HCT116 (cell line): ENCODE data around the gene STX2. TPM values are rescaled to one million over a fixed set of nuclear protein-coding genes. Genes with fewer than 3 reads are reported as not detected.

ENCODE experiments used
- ATAC-seq: fragments of 200-7000 bp; cut with Tn5 transposase; 2 replicates; pipeline ENCODE4 v1.9.1; 2020; ENCODE audit warnings: mild to moderate bottlenecking, moderate library complexity
- BruUV-seq: library from RNA; stranded (reverse); fragments of 400-500 nt; replicated peaks from 2 replicates; lab custom pipeline; 2021; lab: Mats Ljungman, UMichigan
- CTCF ChIA-PET: fragments of 300-600 bp; sonication (Branson Sonifier 250); formaldehyde crosslinking; loops from one replicate; lab custom pipeline; 2021; ENCODE audit warnings: antibody characterized with exemption; lab: Charles Lee
- POLR2A ChIA-PET: fragments of 300-600, 350-600 bp; sonication (Branson Sonifier 250); formaldehyde crosslinking; loops from one replicate; lab custom pipeline; 2021; ENCODE audit warnings: antibody characterized with exemption; lab: Charles Lee
- RAD21 ChIA-PET, 2 experiments: fragments of 300-600 bp; sonication (Branson Sonifier 250); formaldehyde crosslinking; loops; one replicate each; lab custom pipeline; 2023; ENCODE audit warnings: low total read pairs in 2 of 2; ENCODE audit not compliant: uncharacterized antibody in 2 of 2, unreplicated experiment in 2 of 2, low non-redundant PET in 1 of 2; lab: Charles Lee
- DNase-seq: peaks from one replicate; pipeline ENCODE4 v3.0.0-alpha.2; 2010; ENCODE audit warnings: low read depth, low spot score
- H2AFZ ChIP-seq: fragments of 200-600 bp; shearing (Covaris generic), sonication (generic); 2 replicates; pipeline ENCODE4 v1.6.1; 2017; ENCODE audit warnings: low read depth, mixed run types, mixed read lengths, antibody characterized with exemption, low read length; ENCODE audit not compliant: poor library complexity, severe bottlenecking
- H3K27ac ChIP-seq: 2 replicates; pipeline ENCODE4 v1.5.1; 2012; ENCODE audit warnings: low read depth, low read length
- H3K27me3 ChIP-seq: fragments of 200-600 bp; sonication (generic); 2 replicates; pipeline ENCODE4 v1.6.1; 2016; ENCODE audit warnings: mixed run types, low read length, mixed read lengths; ENCODE audit not compliant: insufficient read depth
- H3K36me3 ChIP-seq, 2 experiments: fragments of 200-500 bp in 1 of 2; fragments of 200-600 bp in 1 of 2; sonication (Bioruptor generic) in 1 of 2; sonication (generic) in 1 of 2; 2 replicates each; pipeline versions ENCODE4 v1.5.1 to v1.6.1; 2014 to 2016; ENCODE audit warnings: low read length in 2 of 2, inconsistent platforms in 1 of 2, mixed read lengths in 1 of 2, mixed run types in 1 of 2; ENCODE audit not compliant: insufficient read depth in 2 of 2, control insufficient read depth in 1 of 2
- H3K4me1 ChIP-seq, 2 experiments: fragments of 200-600 bp in 1 of 2; sonication (generic) in 1 of 2; 2 replicates each; pipeline versions ENCODE4 v1.5.1 to v1.6.1; 2012 to 2017; ENCODE audit warnings: low read length in 2 of 2, inconsistent platforms in 1 of 2, mild to moderate bottlenecking in 1 of 2, mixed read lengths in 1 of 2, mixed run types in 1 of 2, moderate library complexity in 1 of 2; ENCODE audit not compliant: insufficient read depth in 2 of 2, control insufficient read depth in 1 of 2
- H3K4me2 ChIP-seq: fragments of 200-600 bp; sonication (generic); 2 replicates; pipeline ENCODE4 v1.6.1; 2017; ENCODE audit warnings: mixed run types, low read length, mixed read lengths
- H3K4me3 ChIP-seq, 2 experiments: fragments of 200-600 bp in 1 of 2; sonication (generic) in 1 of 2; replicated peaks in 1 of 2; 2 replicates each; pipeline ENCODE4 v1.5.1; 2011 to 2016; ENCODE audit warnings: low read length in 2 of 2, control low read depth in 1 of 2, low read depth in 1 of 2, mild to moderate bottlenecking in 1 of 2, mixed read lengths in 1 of 2, mixed run types in 1 of 2
- H3K79me2 ChIP-seq: fragments of 200-600 bp; sonication (generic); 2 replicates; pipeline ENCODE4 v1.6.1; 2017; ENCODE audit warnings: mild to moderate bottlenecking, mixed run types, low read length, moderate library complexity, mixed read lengths; ENCODE audit not compliant: insufficient read depth
- H3K9ac ChIP-seq: fragments of 200-600 bp; sonication (generic); 2 replicates; pipeline ENCODE4 v1.6.1; 2016; ENCODE audit warnings: low read length, mixed read lengths
- H3K9me2 ChIP-seq: fragments of 200-600 bp; sonication (generic), shearing (Covaris generic); 2 replicates; pipeline ENCODE4 v1.6.1; 2017; ENCODE audit warnings: mixed run types, mild to moderate bottlenecking, moderate library complexity; ENCODE audit not compliant: insufficient read depth
- H3K9me3 ChIP-seq, 2 experiments: fragments of 200-500 bp in 1 of 2; fragments of 200-600 bp in 1 of 2; sonication (Bioruptor generic) in 1 of 2; sonication (generic) in 1 of 2; 2 replicates each; pipeline ENCODE4 v1.6.1; 2014 to 2017; ENCODE audit warnings: low read length in 2 of 2, mixed read lengths in 2 of 2, inconsistent platforms in 1 of 2, low read depth in 1 of 2, mild to moderate bottlenecking in 1 of 2, mixed run types in 1 of 2, moderate library complexity in 1 of 2; ENCODE audit not compliant: control insufficient read depth in 1 of 2, insufficient read depth in 1 of 2
- H4K20me1 ChIP-seq: fragments of 200-600 bp; sonication (generic), shearing (Covaris generic); 2 replicates; pipeline ENCODE4 v1.6.1; 2017; ENCODE audit warnings: mixed run types, mild to moderate bottlenecking, moderate library complexity; ENCODE audit not compliant: insufficient read depth
- ATF3 ChIP-seq: IDR thresholded peaks from 2 replicates; pipeline ENCODE4 v1.6.1; 2012
- CEBPB ChIP-seq: IDR thresholded peaks from 2 replicates; pipeline ENCODE4 v1.6.1; 2012; ENCODE audit warnings: low read depth
- EGR1 ChIP-seq: IDR thresholded peaks from 2 replicates; pipeline ENCODE4 v1.6.1; 2012; ENCODE audit warnings: low read depth
- EZH2 ChIP-seq: fragments of 200-600 bp; sonication (generic); IDR thresholded peaks from 2 replicates; pipeline ENCODE4 v1.6.1; 2017; ENCODE audit warnings: antibody characterized with exemption, mixed run types
- FOSL1 ChIP-seq: IDR thresholded peaks from 2 replicates; pipeline ENCODE4 v1.6.1; 2012; ENCODE audit warnings: low read depth
- POLR2A ChIP-seq: IDR thresholded peaks from 2 replicates; pipeline ENCODE4 v1.7.0; 2011; ENCODE audit warnings: borderline replicate concordance; ENCODE audit not compliant: insufficient read depth, insufficient read length; ENCODE audit errors: extremely low read depth
- POLR2AphosphoS5 ChIP-seq: IDR thresholded peaks from 2 replicates; pipeline ENCODE4 v1.6.1; 2011; ENCODE audit warnings: mild to moderate bottlenecking, low read depth, low read length, moderate library complexity
- REST ChIP-seq: IDR thresholded peaks from 2 replicates; pipeline ENCODE4 v1.6.1; 2012; ENCODE audit warnings: low read depth
- SRF ChIP-seq: IDR thresholded peaks from 2 replicates; pipeline ENCODE4 v1.6.1; 2012; ENCODE audit warnings: low read depth
- TCF7L2 ChIP-seq: IDR thresholded peaks from 2 replicates; pipeline ENCODE4 v1.7.0; 2011; ENCODE audit warnings: borderline replicate concordance, inconsistent platforms; ENCODE audit not compliant: insufficient read depth, insufficient read length; ENCODE audit errors: extremely low read depth
- ZFX ChIP-seq: fragments of 450-650 bp; IDR thresholded peaks from 2 replicates; pipeline ENCODE4 v1.6.1; 2017
- ZNF274 ChIP-seq: fragments of 200-500 bp; sonication (Bioruptor generic); IDR thresholded peaks from 2 replicates; pipeline ENCODE4 v1.6.1; 2014; ENCODE audit warnings: mild to moderate bottlenecking, low read depth, low read length, inconsistent platforms
- intact Hi-C: fragments of 100-400 bp; cut with micrococcal nuclease; formaldehyde crosslinking; loops from 2 replicates; pipeline ENCODE4 v1.10.0; 2022
- total RNA-seq: library from RNA; stranded (reverse); gene quantifications from one replicate; pipeline ENCODE4 v1.2.1, GENCODE V29; 2021; ENCODE audit not compliant: unreplicated experiment

STX2 gene
- total RNA-seq, 1 experiment from 2014 or later: 19.2 TPM

- Histone ChIP-seq H3K9me3 (no peaks in the 10 kb centered on the region), H3K27ac (no peak overlapping the region), H3K9ac (no peak overlapping the region), H3K4me3 (no peak overlapping the region), H3K4me2 (no peak overlapping the region), H3K79me2 (no peaks in the 10 kb centered on the region), H3K4me1 (peaks cover 16% of the 10 kb centered on the region in 2 experiments), H4K20me1 (no peaks in the 10 kb centered on the region), H3K27me3 (no peaks in the 10 kb centered on the region), H2AFZ (no peak overlapping the region), H3K9me2 (no peaks in the 10 kb centered on the region), H3K36me3 (no peaks in the 10 kb centered on the region)
- BruUV-seq: no TSS peak
- ATAC-seq: no peak
- ChIA-PET POLR2A (no interaction called here), RAD21 (no interaction called here), CTCF (interaction anchor here (1.5 kb wide), 1 partner anchor 20 kb away, joined by 3 read pairs; no protein-coding TSS in a partner anchor)
- TF ChIP-seq SRF (no peak), POLR2A (no peak), EZH2 (no peak), TCF7L2 (no peak), ZFX (no peak), ZNF274 (no peak), EGR1 (no peak), FOSL1 (no peak), POLR2AphosphoS5 (no peak), CEBPB (no peak), ATF3 (no peak), REST (no peak)
- intact Hi-C loops: no loop called here
- DNase-seq: no peak
These were observed 7.3 kb upstream of the STX2 start for GRCh38 chr12:130846369-130846768.
